Measurements from ENCODE around the gene PNPLA1. TPM values are rescaled to one million over a fixed set of nuclear protein-coding genes. Genes with fewer than 3 reads are reported as not detected.

PNPLA1 gene
- total RNA-seq, 2 donors from 2014 or later: not detected

GRCh38 chr6:36224918-36225461 lies 44.9 kb upstream of the PNPLA1 start:
- no peak overlapping the region for H3K27ac ChIP-seq
- intact Hi-C loops (cut with DNase I): no loop called here
- H3K4me1 ChIP-seq: no peaks in the 10 kb centered on the region
- no peaks in the 10 kb centered on the region for H3K9me3 ChIP-seq
- 75 to 84% methylated on average over 2 to 5 of the region's 5 CpGs for WGBS, 2 donors
- ATAC-seq (no peak), DNase-seq (no peak)
- H3K36me3 ChIP-seq (replicated peaks in 1 of 2; ENCODE audit: insufficient read depth in 1 of 2, low read depth in 2 of 2): peaks cover 0 to 20% of the 10 kb centered on the region in 2 donors
- TF ChIP-seq CTCF (IDR thresholded peaks at IDR 0.05): no peak
- TF ChIP-seq POLR2A (IDR thresholded peaks at IDR 0.05): no peak
- H3K4me3 ChIP-seq: no peak overlapping the region
- no peaks in the 10 kb centered on the region for H3K27me3 ChIP-seq

GRCh38 chr6:36226438-36227047 lies 43.3 kb upstream of the PNPLA1 start:
- no peaks in the 10 kb centered on the region for H3K9me3 ChIP-seq
- TF ChIP-seq CTCF (IDR thresholded peaks at IDR 0.05) (no peak), POLR2A (IDR thresholded peaks at IDR 0.05) (no peak)
- no peaks in the 10 kb centered on the region for H3K27me3 ChIP-seq
- no peak overlapping the region for H3K4me3 ChIP-seq
- no peaks in the 10 kb centered on the region for H3K4me1 ChIP-seq
- H3K36me3 ChIP-seq (replicated peaks in 1 of 2; ENCODE audit: insufficient read depth in 1 of 2, low read depth in 2 of 2): peaks cover 0 to 35% of the 10 kb centered on the region in 2 donors
- intact Hi-C loops (cut with DNase I): no loop called here
- ATAC-seq (no peak), DNase-seq (no peak)
- 79 to 87% methylated on average over 4 of the region's 4 CpGs for WGBS, 2 donors
- no peak overlapping the region for H3K27ac ChIP-seq

- DNase-seq (no peak), ATAC-seq (no peak)
- H3K4me3 ChIP-seq: no peak overlapping the region
- intact Hi-C loops (cut with DNase I): no loop called here
- TF ChIP-seq CTCF (IDR thresholded peaks at IDR 0.05): no peak
- TF ChIP-seq POLR2A (IDR thresholded peaks at IDR 0.05): no peak
- 38% methylated on average over 1 of the region's 1 CpG; no CpG with 5 or more reads in 1 of the 2 donors for WGBS, 2 donors
- H3K27me3 ChIP-seq: no peaks in the 10 kb centered on the region
- H3K9me3 ChIP-seq: no peaks in the 10 kb centered on the region
- H3K27ac ChIP-seq: no peak overlapping the region
- peaks cover 0 to 29% of the 10 kb centered on the region in 2 donors for H3K36me3 ChIP-seq (replicated peaks in 1 of 2; ENCODE audit: insufficient read depth in 1 of 2, low read depth in 2 of 2)
- H3K4me1 ChIP-seq: no peaks in the 10 kb centered on the region
Measured at GRCh38 chr6:36227379-36228228, 42.3 kb upstream of the PNPLA1 start.

GRCh38 chr6:36229223-36229622 lies 40.6 kb upstream of the PNPLA1 start:
- 93 to 97% methylated on average over 5 of the region's 5 CpGs for WGBS, 2 donors
- TF ChIP-seq CTCF (IDR thresholded peaks at IDR 0.05) (no peak), POLR2A (IDR thresholded peaks at IDR 0.05) (no peak)
- Histone ChIP-seq H3K36me3 (replicated peaks in 1 of 2; ENCODE audit: insufficient read depth in 1 of 2, low read depth in 2 of 2) (peaks cover 0 to 27% of the 10 kb centered on the region in 2 donors), H3K27me3 (no peaks in the 10 kb centered on the region), H3K4me1 (no peaks in the 10 kb centered on the region), H3K27ac (no peak overlapping the region), H3K4me3 (no peak overlapping the region), H3K9me3 (no peaks in the 10 kb centered on the region)
- ATAC-seq: no peak
- intact Hi-C loops (cut with DNase I): no loop called here
- no peak for DNase-seq

All from body of pancreas (tissue), 4 donors.